Measurements from ENCODE around the gene OCA2. TPM values are rescaled to one million over a fixed set of nuclear protein-coding genes. Genes with fewer than 3 reads are reported as not detected.

The OCA2 gene
- polyA plus RNA-seq, 3 donors: not detected

DNA sequence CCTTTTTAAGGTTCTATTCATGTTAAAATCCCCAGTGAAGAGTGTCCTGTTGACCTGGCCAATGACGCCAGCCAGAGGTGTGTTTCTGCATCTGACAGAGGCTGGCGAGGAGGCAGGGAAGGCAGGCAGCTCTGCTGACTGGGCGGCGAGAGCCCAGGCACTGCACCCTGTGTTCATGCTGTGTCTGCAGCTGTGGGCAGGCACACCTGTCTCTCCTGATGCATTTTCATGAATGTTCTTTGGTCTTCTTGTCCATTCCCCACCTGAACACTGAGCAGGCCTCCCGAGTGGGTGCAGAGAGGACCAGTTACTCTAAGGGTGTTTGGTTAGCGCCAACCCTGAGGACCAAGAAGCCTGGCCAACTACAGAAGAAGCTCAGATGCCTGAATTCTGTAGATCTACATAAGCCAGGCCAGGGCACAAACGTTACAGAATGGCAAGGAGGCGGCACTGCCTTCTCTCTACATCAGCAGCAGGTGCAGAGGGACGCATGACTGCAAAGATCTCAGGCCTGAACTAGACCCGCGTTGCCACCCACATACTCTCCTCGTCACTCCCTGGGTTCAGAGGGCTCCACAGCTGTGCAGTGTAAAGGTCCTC, 233.7 kb downstream of the OCA2 start:
- Mint-ChIP-seq H3K4me1 (no peaks in the 10 kb centered on the region), H3K4me3 (no peak overlapping the region), H3K27me3 (ENCODE audit: low read depth in 3 of 3) (peaks cover 0 to 4% (median 0%) of the 10 kb centered on the region in 3 donors), H3K9me3 (peaks cover 12 to 57% (median 39%) of the 10 kb centered on the region in 7 donors), H3K27ac (no peak overlapping the region), H3K36me3 (no peaks in the 10 kb centered on the region)
- Histone ChIP-seq H3K9me3 (replicated peaks in 1 of 2; ENCODE audit: control insufficient read depth in 1 of 2, insufficient read depth in 1 of 2, low read length in 2 of 2) (peaks cover 43 to 53% of the 10 kb centered on the region in 2 donors), H3K4me2 (replicated peaks; ENCODE audit: extremely low read depth, low read length, poor library complexity, severe bottlenecking) (no peak overlapping the region), H3K36me3 (replicated peaks in 1 of 2; ENCODE audit: control insufficient read depth in 1 of 2, insufficient read depth in 2 of 2, low read length in 2 of 2) (no peaks in the 10 kb centered on the region), H3K9ac (ENCODE audit: insufficient read depth, low read length, poor library complexity, severe bottlenecking) (no peak overlapping the region), H4K20me1 (ENCODE audit: insufficient read depth, low read length) (no peaks in the 10 kb centered on the region), H3K4me3 (replicated peaks in 1 of 3; ENCODE audit: low read depth in 2 of 3, low read length in 3 of 3) (no peak overlapping the region), H3K27me3 (ENCODE audit: control insufficient read depth in 2 of 2, insufficient read depth in 2 of 2, low read length in 2 of 2) (no peaks in the 10 kb centered on the region), H3K79me2 (ENCODE audit: insufficient read depth, low read length) (no peaks in the 10 kb centered on the region), H3K27ac (ENCODE audit: low read depth in 1 of 2, low read length in 2 of 2) (no peak overlapping the region), H2AFZ (ENCODE audit: insufficient read depth, low read depth, low read length, poor library complexity, severe bottlenecking) (no peak overlapping the region), H3K4me1 (ENCODE audit: control insufficient read depth in 1 of 2, insufficient read depth in 2 of 2, low read length in 2 of 2) (no peaks in the 10 kb centered on the region)
- DNase-seq: no peak
- WGBS (ENCODE audit: insufficient coverage): 87% methylated on average over 10 of the region's 12 CpGs
- TF ChIP-seq, protein P1, sequence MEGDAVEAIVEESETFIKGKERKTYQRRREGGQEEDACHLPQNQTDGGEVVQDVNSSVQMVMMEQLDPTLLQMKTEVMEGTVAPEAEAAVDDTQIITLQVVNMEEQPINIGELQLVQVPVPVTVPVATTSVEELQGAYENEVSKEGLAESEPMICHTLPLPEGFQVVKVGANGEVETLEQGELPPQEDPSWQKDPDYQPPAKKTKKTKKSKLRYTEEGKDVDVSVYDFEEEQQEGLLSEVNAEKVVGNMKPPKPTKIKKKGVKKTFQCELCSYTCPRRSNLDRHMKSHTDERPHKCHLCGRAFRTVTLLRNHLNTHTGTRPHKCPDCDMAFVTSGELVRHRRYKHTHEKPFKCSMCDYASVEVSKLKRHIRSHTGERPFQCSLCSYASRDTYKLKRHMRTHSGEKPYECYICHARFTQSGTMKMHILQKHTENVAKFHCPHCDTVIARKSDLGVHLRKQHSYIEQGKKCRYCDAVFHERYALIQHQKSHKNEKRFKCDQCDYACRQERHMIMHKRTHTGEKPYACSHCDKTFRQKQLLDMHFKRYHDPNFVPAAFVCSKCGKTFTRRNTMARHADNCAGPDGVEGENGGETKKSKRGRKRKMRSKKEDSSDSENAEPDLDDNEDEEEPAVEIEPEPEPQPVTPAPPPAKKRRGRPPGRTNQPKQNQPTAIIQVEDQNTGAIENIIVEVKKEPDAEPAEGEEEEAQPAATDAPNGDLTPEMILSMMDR (IDR thresholded peaks at IDR 0.05): no peak
- intact Hi-C loops (cut with micrococcal nuclease): no loop called here

DNA sequence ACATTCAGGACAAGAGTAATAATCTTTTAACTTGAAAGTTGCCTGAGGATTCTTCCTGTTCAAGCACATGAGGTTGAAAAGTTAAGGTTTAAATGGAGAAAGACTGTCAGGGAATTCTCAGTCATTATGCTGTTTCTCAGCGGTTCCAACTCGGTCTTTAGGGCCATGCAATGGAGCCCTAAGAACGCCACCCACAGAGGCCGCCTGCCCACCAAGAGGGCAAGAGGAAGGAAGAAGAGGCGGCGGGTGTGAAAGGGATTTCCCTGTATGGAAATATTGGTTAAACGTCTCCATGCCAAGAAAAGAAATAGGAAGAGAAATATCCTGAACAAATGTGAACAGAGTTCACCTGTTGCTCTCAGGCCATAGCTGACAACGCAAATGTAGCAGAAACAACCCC, 234.4 kb downstream of the OCA2 start:
- no peak overlapping the region for H3K27ac Mint-ChIP-seq
- H3K36me3 ChIP-seq (replicated peaks in 1 of 2; ENCODE audit: control insufficient read depth in 1 of 2, insufficient read depth in 2 of 2, low read length in 2 of 2): no peaks in the 10 kb centered on the region
- WGBS (ENCODE audit: insufficient coverage): 59% methylated on average over 6 of the region's 8 CpGs

More for the DNA sequence above, 234.4 kb downstream of the OCA2 start:
- peaks cover 0 to 4% (median 0%) of the 10 kb centered on the region in 3 donors for H3K27me3 Mint-ChIP-seq (ENCODE audit: low read depth in 3 of 3)
- no peak for DNase-seq
- H3K27ac ChIP-seq (ENCODE audit: low read depth in 1 of 2, low read length in 2 of 2): no peak overlapping the region
- H4K20me1 ChIP-seq (ENCODE audit: insufficient read depth, low read length): no peaks in the 10 kb centered on the region
- H3K4me2 ChIP-seq (replicated peaks; ENCODE audit: extremely low read depth, low read length, poor library complexity, severe bottlenecking): no peak overlapping the region
- peaks cover 43 to 53% of the 10 kb centered on the region in 2 donors for H3K9me3 ChIP-seq (replicated peaks in 1 of 2; ENCODE audit: control insufficient read depth in 1 of 2, insufficient read depth in 1 of 2, low read length in 2 of 2)
- TF ChIP-seq, protein P1 (IDR thresholded peaks at IDR 0.05): no peak
- H3K4me1 Mint-ChIP-seq: no peaks in the 10 kb centered on the region
- H3K4me1 ChIP-seq (ENCODE audit: control insufficient read depth in 1 of 2, insufficient read depth in 2 of 2, low read length in 2 of 2): no peaks in the 10 kb centered on the region
- H2AFZ ChIP-seq (ENCODE audit: insufficient read depth, low read depth, low read length, poor library complexity, severe bottlenecking): no peak overlapping the region
- peaks cover 12 to 56% (median 39%) of the 10 kb centered on the region in 7 donors for H3K9me3 Mint-ChIP-seq
- H3K27me3 ChIP-seq (ENCODE audit: control insufficient read depth in 2 of 2, insufficient read depth in 2 of 2, low read length in 2 of 2): no peaks in the 10 kb centered on the region
- intact Hi-C loops (cut with micrococcal nuclease): no loop called here
- no peak overlapping the region for H3K4me3 Mint-ChIP-seq
- no peak overlapping the region for H3K9ac ChIP-seq (ENCODE audit: insufficient read depth, low read length, poor library complexity, severe bottlenecking)
- no peaks in the 10 kb centered on the region for H3K79me2 ChIP-seq (ENCODE audit: insufficient read depth, low read length)
- H3K36me3 Mint-ChIP-seq: no peaks in the 10 kb centered on the region
- no peak overlapping the region for H3K4me3 ChIP-seq (replicated peaks in 1 of 3; ENCODE audit: low read depth in 2 of 3, low read length in 3 of 3)
